K562 (cell line): ENCODE measurements around the gene PNPLA7. TPM values are rescaled to one million over a fixed set of nuclear protein-coding genes. Genes with fewer than 3 reads are reported as not detected.

ENCODE experiments used
- AFF1 ChIP-seq, 2 experiments: fragments of 450-650 bp; IDR thresholded peaks; 2 replicates each; pipeline ENCODE4 v1.6.1; 2018; ENCODE audit warnings: mild to moderate bottlenecking in 2 of 2, low read depth in 1 of 2; ENCODE audit not compliant: partially characterized antibody in 2 of 2
- BHLHE40 ChIP-seq: IDR thresholded peaks from 2 replicates; pipeline ENCODE4 v1.6.1; 2011; ENCODE audit warnings: low read length, improper control_type of control experiment
- JUN ChIP-seq, 2 experiments: sonication (generic) in 1 of 2; formaldehyde crosslinking in 1 of 2; IDR thresholded peaks; 2 replicates each; pipeline versions ENCODE4 v1.6.1 to v1.8.0; 2012 to 2022; ENCODE audit warnings: borderline replicate concordance in 2 of 2, mild to moderate bottlenecking in 2 of 2, improper control_type of control experiment in 1 of 2, low read depth in 1 of 2, low read length in 1 of 2, missing genetic modification reagents in 1 of 2
- NFE2 ChIP-seq: IDR thresholded peaks from 2 replicates; pipeline ENCODE4 v1.6.1; 2014; ENCODE audit warnings: antibody characterized with exemption, low read depth
- NR2C2 ChIP-seq, 2 experiments: fragments of 200-800 bp in 1 of 2; sonication (Bioruptor generic) in 1 of 2; sonication (generic) in 1 of 2; formaldehyde crosslinking in 1 of 2; IDR thresholded peaks; 2 replicates each; pipeline versions ENCODE4 v1.6.1 to v1.8.0; 2016 to 2022; ENCODE audit warnings: mild to moderate bottlenecking in 1 of 2, missing compliant biosample characterization in 1 of 2, missing genetic modification characterization in 1 of 2, missing genetic modification reagents in 1 of 2
- RAD51 ChIP-seq: fragments of 450-650 bp; IDR thresholded peaks from 2 replicates; pipeline ENCODE4 v1.7.1; 2016; ENCODE audit warnings: low read depth, mild to moderate bottlenecking, borderline replicate concordance
- RBFOX2 ChIP-seq: fragments of 200-400 bp; formaldehyde crosslinking; IDR thresholded peaks from 2 replicates; pipeline ENCODE4 v1.6.1; 2017; ENCODE audit warnings: low read depth, mild to moderate bottlenecking, low read length, moderate library complexity
- SAP30 ChIP-seq: fragments of 200-600 bp; sonication (generic); IDR thresholded peaks from 2 replicates; pipeline ENCODE4 v1.6.1; 2012; ENCODE audit warnings: borderline replicate concordance, low read depth, mild to moderate bottlenecking, moderate library complexity, low read length, control low read depth, inconsistent platforms; ENCODE audit not compliant: insufficient read depth, poor library complexity, severe bottlenecking
- ZNF282 ChIP-seq: sonication (generic); formaldehyde crosslinking; IDR thresholded peaks from 2 replicates; pipeline ENCODE4 v1.8.1; 2023; ENCODE audit warnings: missing genetic modification reagents
- ZNF511 ChIP-seq: sonication (generic); formaldehyde crosslinking; IDR thresholded peaks from 2 replicates; pipeline ENCODE4 v1.8.0; 2022; ENCODE audit warnings: mild to moderate bottlenecking, missing genetic modification reagents
- ZNF589 ChIP-seq: fragments of 200-800 bp; sonication (Bioruptor generic); IDR thresholded peaks from 2 replicates; pipeline ENCODE4 v1.6.1; 2016; ENCODE audit warnings: low read depth, missing genetic modification characterization, missing compliant biosample characterization
- polyA plus RNA-seq, 8 experiments: library from polyadenylated mRNA; depleted of rRNA in 4 of 8; stranded (reverse) in 5 of 8; unstranded in 3 of 8; fragments of >200 nt; fragmentation: Nextera tagmentation in 2 of 8; fragmentation: Illumina TruSeq in 1 of 8; extraction: Ambion mirVana in 2 of 8; extraction: Trizol in 1 of 8; gene quantifications; 2 replicates each; pipeline versions ENCODE4 v1.2.1 to v1.2.3, GENCODE V29; 2011 to 2014; ENCODE audit warnings: inconsistent platforms in 1 of 8, missing spikeins in 1 of 8
- total RNA-seq, 7 experiments: library from RNA; depleted of rRNA in 6 of 7; stranded (reverse); fragments of >200 nt in 6 of 7; fragmentation: Illumina TruSeq in 2 of 7; extraction: Trizol in 2 of 7; gene quantifications; 2 replicates each; pipeline versions ENCODE4 v1.2.1 to v1.2.3, GENCODE V29; 2011 to 2021; ENCODE audit warnings: low replicate concordance in 1 of 7
- TF ChIP-seq, protein P1 (sequence below): fragments of 450-650 bp; IDR thresholded peaks from 2 replicates; pipeline ENCODE4 v1.6.1; 2017; ENCODE audit warnings: mild to moderate bottlenecking, moderate library complexity
- TF ChIP-seq, protein P2 (sequence below): fragments of 250-450 bp; sonication (Bioruptor Pico); IDR thresholded peaks from 2 replicates; pipeline ENCODE4 v1.4.0; 2020

PNPLA7 gene
- total and polyA plus RNA-seq, 9 of the 15 experiments (the other 6 are each of a cell fraction or from before 2014, with no cell fraction given) = 0.01 to 0.85 (median 0.19) TPM; not detected in 1

GRCh38 chr9:137511758-137512463, 38.3 kb downstream of the PNPLA7 start (continued):
- peak in 1 of 2 experiments; percentile 38 for TF ChIP-seq AFF1 (IDR thresholded peaks at IDR 0.05; ENCODE audit: low read depth in 1 of 2, partially characterized antibody in 2 of 2)
- TF ChIP-seq ZNF511 (CRISPR knock-in tag) = 0 out of 2 replicates have a peak, but pooled peaks have one; percentile 32
- TF ChIP-seq SAP30 = no peak
- peak; percentile 91 for TF ChIP-seq RAD51
- TF ChIP-seq, protein P1, sequence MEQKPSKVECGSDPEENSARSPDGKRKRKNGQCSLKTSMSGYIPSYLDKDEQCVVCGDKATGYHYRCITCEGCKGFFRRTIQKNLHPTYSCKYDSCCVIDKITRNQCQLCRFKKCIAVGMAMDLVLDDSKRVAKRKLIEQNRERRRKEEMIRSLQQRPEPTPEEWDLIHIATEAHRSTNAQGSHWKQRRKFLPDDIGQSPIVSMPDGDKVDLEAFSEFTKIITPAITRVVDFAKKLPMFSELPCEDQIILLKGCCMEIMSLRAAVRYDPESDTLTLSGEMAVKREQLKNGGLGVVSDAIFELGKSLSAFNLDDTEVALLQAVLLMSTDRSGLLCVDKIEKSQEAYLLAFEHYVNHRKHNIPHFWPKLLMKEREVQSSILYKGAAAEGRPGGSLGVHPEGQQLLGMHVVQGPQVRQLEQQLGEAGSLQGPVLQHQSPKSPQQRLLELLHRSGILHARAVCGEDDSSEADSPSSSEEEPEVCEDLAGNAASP = no peak
- peak; percentile 66 for TF ChIP-seq RBFOX2
- peak; percentile 88 for TF ChIP-seq JUN (IDR thresholded peaks at IDR 0.05; ENCODE audit: borderline replicate concordance, low read depth, low read length)
- 0 out of 2 replicates have a peak, but pooled peaks have one; percentile 31 for TF ChIP-seq JUN (CRISPR knock-in tag; IDR thresholded peaks at IDR 0.05; ENCODE audit: borderline replicate concordance)
- peak; percentile 79 for TF ChIP-seq NFE2
- TF ChIP-seq ZNF282 = no peak
- TF ChIP-seq BHLHE40 = peak; percentile 92
- TF ChIP-seq, protein P2, sequence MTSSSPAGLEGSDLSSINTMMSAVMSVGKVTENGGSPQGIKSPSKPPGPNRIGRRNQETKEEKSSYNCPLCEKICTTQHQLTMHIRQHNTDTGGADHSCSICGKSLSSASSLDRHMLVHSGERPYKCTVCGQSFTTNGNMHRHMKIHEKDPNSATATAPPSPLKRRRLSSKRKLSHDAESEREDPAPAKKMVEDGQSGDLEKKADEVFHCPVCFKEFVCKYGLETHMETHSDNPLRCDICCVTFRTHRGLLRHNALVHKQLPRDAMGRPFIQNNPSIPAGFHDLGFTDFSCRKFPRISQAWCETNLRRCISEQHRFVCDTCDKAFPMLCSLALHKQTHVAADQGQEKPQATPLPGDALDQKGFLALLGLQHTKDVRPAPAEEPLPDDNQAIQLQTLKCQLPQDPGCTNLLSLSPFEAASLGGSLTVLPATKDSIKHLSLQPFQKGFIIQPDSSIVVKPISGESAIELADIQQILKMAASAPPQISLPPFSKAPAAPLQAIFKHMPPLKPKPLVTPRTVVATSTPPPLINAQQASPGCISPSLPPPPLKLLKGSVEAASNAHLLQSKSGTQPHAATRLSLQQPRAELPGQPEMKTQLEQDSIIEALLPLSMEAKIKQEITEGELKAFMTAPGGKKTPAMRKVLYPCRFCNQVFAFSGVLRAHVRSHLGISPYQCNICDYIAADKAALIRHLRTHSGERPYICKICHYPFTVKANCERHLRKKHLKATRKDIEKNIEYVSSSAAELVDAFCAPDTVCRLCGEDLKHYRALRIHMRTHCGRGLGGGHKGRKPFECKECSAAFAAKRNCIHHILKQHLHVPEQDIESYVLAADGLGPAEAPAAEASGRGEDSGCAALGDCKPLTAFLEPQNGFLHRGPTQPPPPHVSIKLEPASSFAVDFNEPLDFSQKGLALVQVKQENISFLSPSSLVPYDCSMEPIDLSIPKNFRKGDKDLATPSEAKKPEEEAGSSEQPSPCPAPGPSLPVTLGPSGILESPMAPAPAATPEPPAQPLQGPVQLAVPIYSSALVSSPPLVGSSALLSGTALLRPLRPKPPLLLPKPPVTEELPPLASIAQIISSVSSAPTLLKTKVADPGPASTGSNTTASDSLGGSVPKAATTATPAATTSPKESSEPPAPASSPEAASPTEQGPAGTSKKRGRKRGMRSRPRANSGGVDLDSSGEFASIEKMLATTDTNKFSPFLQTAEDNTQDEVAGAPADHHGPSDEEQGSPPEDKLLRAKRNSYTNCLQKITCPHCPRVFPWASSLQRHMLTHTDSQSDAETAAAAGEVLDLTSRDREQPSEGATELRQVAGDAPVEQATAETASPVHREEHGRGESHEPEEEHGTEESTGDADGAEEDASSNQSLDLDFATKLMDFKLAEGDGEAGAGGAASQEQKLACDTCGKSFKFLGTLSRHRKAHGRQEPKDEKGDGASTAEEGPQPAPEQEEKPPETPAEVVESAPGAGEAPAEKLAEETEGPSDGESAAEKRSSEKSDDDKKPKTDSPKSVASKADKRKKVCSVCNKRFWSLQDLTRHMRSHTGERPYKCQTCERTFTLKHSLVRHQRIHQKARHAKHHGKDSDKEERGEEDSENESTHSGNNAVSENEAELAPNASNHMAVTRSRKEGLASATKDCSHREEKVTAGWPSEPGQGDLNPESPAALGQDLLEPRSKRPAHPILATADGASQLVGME (CRISPR knock-in tag) = no peak
- 0 out of 2 replicates have a peak, but pooled peaks have one; percentile 55 for TF ChIP-seq ZNF589 (CRISPR knock-in tag)
- TF ChIP-seq NR2C2 (CRISPR knock-in tag; IDR thresholded peaks at IDR 0.05) = no peak
- peak; percentile 18; the same call in 1 of the 2 replicates for TF ChIP-seq NR2C2 (tag; IDR thresholded peaks at IDR 0.05)
